ENCODE results near the gene MICALL2. TPM values are rescaled to one million over a fixed set of nuclear protein-coding genes. Genes with fewer than 3 reads are reported as not detected.

MICALL2 gene
- total RNA-seq, 6 experiments from 2014 or later: 8.2 to 23.8 (median 13.6) TPM

DNA sequence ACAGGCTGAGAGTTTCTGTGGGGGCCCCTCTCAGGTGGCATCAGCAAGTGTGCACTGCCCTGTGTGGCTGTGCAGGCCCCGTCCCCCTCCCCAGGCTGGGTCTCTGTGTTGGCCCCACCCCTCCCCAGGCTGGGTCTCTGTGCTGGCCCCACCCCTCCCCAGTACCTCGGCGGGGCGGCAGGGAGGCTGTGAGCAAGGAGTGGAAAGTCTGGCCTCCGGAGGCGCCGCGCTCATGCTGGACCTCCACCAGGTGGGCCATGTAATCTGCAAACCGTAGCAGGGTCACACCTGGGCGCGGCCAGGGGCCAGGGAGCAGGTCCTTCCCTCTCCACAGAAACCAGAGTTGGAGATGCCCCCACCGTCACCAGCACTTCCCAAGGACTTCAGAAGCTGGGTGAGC, 21.4 kb upstream of the MICALL2 start:
- Histone ChIP-seq H3K4me3 (no peak overlapping the region), H3K36me3 (peaks cover 0 to 51% (median 8%) of the 10 kb centered on the region in 4 donors), H3K4me1 (no peaks in the 10 kb centered on the region), H3K27ac (no peak overlapping the region), H3K27me3 (no peaks in the 10 kb centered on the region), H3K9me3 (no peaks in the 10 kb centered on the region)
- ATAC-seq (no peak), DNase-seq (no peak)
- intact Hi-C loops (cut with DNase I): no loop called here
- TF ChIP-seq, protein P1, sequence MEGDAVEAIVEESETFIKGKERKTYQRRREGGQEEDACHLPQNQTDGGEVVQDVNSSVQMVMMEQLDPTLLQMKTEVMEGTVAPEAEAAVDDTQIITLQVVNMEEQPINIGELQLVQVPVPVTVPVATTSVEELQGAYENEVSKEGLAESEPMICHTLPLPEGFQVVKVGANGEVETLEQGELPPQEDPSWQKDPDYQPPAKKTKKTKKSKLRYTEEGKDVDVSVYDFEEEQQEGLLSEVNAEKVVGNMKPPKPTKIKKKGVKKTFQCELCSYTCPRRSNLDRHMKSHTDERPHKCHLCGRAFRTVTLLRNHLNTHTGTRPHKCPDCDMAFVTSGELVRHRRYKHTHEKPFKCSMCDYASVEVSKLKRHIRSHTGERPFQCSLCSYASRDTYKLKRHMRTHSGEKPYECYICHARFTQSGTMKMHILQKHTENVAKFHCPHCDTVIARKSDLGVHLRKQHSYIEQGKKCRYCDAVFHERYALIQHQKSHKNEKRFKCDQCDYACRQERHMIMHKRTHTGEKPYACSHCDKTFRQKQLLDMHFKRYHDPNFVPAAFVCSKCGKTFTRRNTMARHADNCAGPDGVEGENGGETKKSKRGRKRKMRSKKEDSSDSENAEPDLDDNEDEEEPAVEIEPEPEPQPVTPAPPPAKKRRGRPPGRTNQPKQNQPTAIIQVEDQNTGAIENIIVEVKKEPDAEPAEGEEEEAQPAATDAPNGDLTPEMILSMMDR (IDR thresholded peaks at IDR 0.05): no peak
- no peak for TF ChIP-seq POLR2A (IDR thresholded peaks at IDR 0.05)
- WGBS (ENCODE audit: insufficient coverage, low coverage, low lambda C conversion rate, missing lambda C conversion rate): 80% methylated on average over 2 of the region's 12 CpGs

DNA sequence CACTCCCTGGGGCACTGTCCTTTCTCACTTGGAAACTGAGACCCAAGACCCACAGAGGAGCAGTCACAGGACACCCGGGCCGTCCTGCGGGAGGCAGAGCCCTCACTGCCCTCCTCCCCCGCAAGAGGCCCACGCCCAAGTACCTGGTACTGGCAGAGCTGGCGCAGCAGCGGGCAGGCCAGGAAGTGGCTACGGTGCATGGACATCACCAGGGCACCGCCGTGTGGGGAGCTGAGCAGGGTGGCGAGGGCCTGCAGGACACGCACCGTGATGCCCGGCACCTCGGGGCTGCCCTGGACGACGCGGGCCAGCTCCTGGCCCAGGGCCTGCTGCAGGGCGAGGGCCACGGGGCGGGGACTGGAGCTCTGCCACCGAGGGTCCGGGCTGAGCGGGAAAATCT, 20.0 kb upstream of the MICALL2 start:
- intact Hi-C loops (cut with DNase I): loop anchor here in 1 of 2 donors (10.0 kb wide), 1 partner anchor 54 kb away; no protein-coding TSS in a partner anchor
- no peak for ATAC-seq
- H3K4me3 ChIP-seq: no peak overlapping the region
- no peaks in the 10 kb centered on the region for H3K27me3 ChIP-seq
- 55% methylated on average over 7 of the region's 24 CpGs for WGBS (ENCODE audit: insufficient coverage, low coverage, low lambda C conversion rate, missing lambda C conversion rate)
- H3K36me3 ChIP-seq: peaks cover 0 to 48% (median 7%) of the 10 kb centered on the region in 4 donors
- TF ChIP-seq, protein P1 (IDR thresholded peaks at IDR 0.05): no peak
- no peak for TF ChIP-seq POLR2A (IDR thresholded peaks at IDR 0.05)
- no peaks in the 10 kb centered on the region for H3K9me3 ChIP-seq
- no peak for DNase-seq
- no peak overlapping the region for H3K27ac ChIP-seq
- H3K4me1 ChIP-seq: no peaks in the 10 kb centered on the region

DNA sequence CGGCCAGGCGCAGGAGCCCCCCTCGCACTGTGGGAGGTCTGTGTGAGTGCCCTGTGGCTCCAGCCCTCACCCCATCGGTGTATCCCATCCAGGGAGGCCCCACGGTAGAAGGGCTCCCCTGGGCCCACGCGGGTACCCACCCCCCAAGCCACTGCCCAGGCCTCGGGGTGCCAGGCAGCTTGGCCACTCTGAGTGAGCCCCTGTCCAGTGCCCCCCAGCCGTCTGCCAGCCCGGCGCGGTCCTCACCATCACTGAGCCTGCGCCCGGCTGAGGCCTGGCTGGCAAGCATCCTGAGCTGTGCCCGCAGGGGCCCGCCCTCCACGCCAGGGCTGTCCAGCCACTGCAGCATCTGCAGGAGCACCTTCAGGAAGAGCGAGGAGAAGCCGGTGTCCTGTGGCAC, 19.2 kb upstream of the MICALL2 start:
- intact Hi-C loops (cut with DNase I): loop anchor here in 1 of 2 donors (10.0 kb wide), 1 partner anchor 54 kb away; no protein-coding TSS in a partner anchor
- Histone ChIP-seq H3K27me3 (no peaks in the 10 kb centered on the region), H3K4me3 (no peak overlapping the region), H3K4me1 (no peaks in the 10 kb centered on the region), H3K27ac (no peak overlapping the region), H3K9me3 (no peaks in the 10 kb centered on the region), H3K36me3 (peaks cover 0 to 46% (median 6%) of the 10 kb centered on the region in 4 donors)
- TF ChIP-seq POLR2A (IDR thresholded peaks at IDR 0.05): no peak
- TF ChIP-seq, protein P1 (IDR thresholded peaks at IDR 0.05): no peak
- DNase-seq: no peak
- ATAC-seq: no peak
- no CpG with 5 or more reads among the region's 19 CpGs for WGBS (ENCODE audit: insufficient coverage, low coverage, low lambda C conversion rate, missing lambda C conversion rate)

DNA sequence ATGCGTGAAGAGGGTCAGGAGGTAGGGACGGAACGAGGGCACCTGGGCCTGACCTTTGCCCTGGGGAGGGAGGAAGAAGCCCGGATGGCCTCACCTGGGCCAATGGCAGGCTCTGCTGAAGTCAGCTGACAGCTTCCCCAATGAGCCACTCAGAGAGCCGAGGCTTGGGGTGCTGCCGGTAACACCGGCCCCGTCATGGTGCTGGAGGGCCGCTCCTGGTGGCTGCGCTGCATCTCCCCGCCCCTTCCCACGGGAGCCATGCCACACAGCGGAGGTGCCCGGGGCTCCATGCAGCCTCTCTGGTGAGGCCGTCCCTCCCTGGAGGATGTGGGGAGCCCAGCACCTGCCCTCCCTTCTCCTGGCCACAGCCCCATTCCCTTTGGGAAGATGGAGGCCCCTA, 17.6 kb upstream of the MICALL2 start:
- ATAC-seq (no peak), DNase-seq (no peak)
- Histone ChIP-seq H3K36me3 (peaks cover 0 to 36% (median 2%) of the 10 kb centered on the region in 4 donors), H3K9me3 (no peaks in the 10 kb centered on the region), H3K27me3 (no peaks in the 10 kb centered on the region), H3K27ac (no peak overlapping the region), H3K4me3 (no peak overlapping the region), H3K4me1 (no peaks in the 10 kb centered on the region)
- TF ChIP-seq POLR2A (IDR thresholded peaks at IDR 0.05): no peak
- TF ChIP-seq, protein P1 (IDR thresholded peaks at IDR 0.05): no peak
- 39% methylated on average over 4 of the region's 15 CpGs for WGBS (ENCODE audit: insufficient coverage, low coverage, low lambda C conversion rate, missing lambda C conversion rate)
- intact Hi-C loops (cut with DNase I): loop anchor here in 1 of 2 donors (10.0 kb wide), 1 partner anchor 52 kb away; no protein-coding TSS in a partner anchor

Data from right lobe of liver (tissue), 6 donors.